22Rv1 (cell line): ENCODE results near the gene GPRC5C.

Experiments
- CTCF ChIP-seq: fragments of 450-650 bp; IDR thresholded peaks from 2 replicates; pipeline ENCODE4 v1.5.1; 2017; ENCODE audit warnings: mild to moderate bottlenecking
- ZFX ChIP-seq: fragments of 450-650 bp; IDR thresholded peaks from 2 replicates; pipeline ENCODE4 v1.6.1; 2017; ENCODE audit warnings: antibody characterized with exemption, borderline replicate concordance

- no peak for TF ChIP-seq CTCF
- TF ChIP-seq ZFX, result no peak
These were observed 4.7 kb upstream of the GPRC5C start for GRCh38 chr17:74427048-74427762.
